ENCODE measurements around the gene PDCD1. TPM values are rescaled to one million over a fixed set of nuclear protein-coding genes. Genes with fewer than 3 reads are reported as not detected.
"Not testable (repeated sequence)": the region's sequence is repeated elsewhere in the genome, so short reads cannot be mapped to it uniquely, and the experiment has no call there.

The PDCD1 gene
- total RNA-seq, 1 donor from 2014 or later: not detected

- DNase-seq (ENCODE audit: low read depth in 2 of 2): no peak
Observed at GRCh38 chr2:241835611-241836010, 23.1 kb downstream of the PDCD1 start.

GRCh38 chr2:241834527-241835210 is 24.0 kb downstream of the PDCD1 start:
- no peak for DNase-seq (ENCODE audit: low read depth in 2 of 2)

GRCh38 chr2:241833756-241834526 is 24.8 kb downstream of the PDCD1 start:
- not testable (repeated sequence) for DNase-seq (ENCODE audit: low read depth in 2 of 2)

- peak in 1 of 2 donors; percentile 13 for DNase-seq (ENCODE audit: low read depth in 2 of 2)
Observed at GRCh38 chr2:241833101-241833663, 25.5 kb downstream of the PDCD1 start.

- DNase-seq (ENCODE audit: low read depth in 2 of 2): no peak
Observed at GRCh38 chr2:241827394-241827793, 31.3 kb downstream of the PDCD1 start.

GRCh38 chr2:241823531-241824437 is 34.9 kb downstream of the PDCD1 start:
- not testable (repeated sequence) for DNase-seq (ENCODE audit: low read depth in 2 of 2)

GRCh38 chr2:241822264-241822623 is 36.5 kb downstream of the PDCD1 start:
- no peak for DNase-seq (ENCODE audit: low read depth in 2 of 2)

- DNase-seq (ENCODE audit: low read depth in 2 of 2): peak in 1 of 2 donors; percentile 28
Observed at GRCh38 chr2:241821460-241822263, 37.0 kb downstream of the PDCD1 start.

GRCh38 chr2:241820625-241821384 is 37.9 kb downstream of the PDCD1 start:
- no peak for DNase-seq (ENCODE audit: low read depth in 2 of 2)

- DNase-seq (ENCODE audit: low read depth in 2 of 2): not testable (repeated sequence)
Observed at GRCh38 chr2:241819947-241820624, 38.6 kb downstream of the PDCD1 start.

GRCh38 chr2:241818943-241819270 is 39.8 kb downstream of the PDCD1 start:
- DNase-seq (ENCODE audit: low read depth in 2 of 2): no peak

GRCh38 chr2:241818229-241818942 is 40.3 kb downstream of the PDCD1 start:
- DNase-seq (ENCODE audit: low read depth in 2 of 2): no peak

- DNase-seq (ENCODE audit: low read depth in 2 of 2): not testable (repeated sequence)
Observed at GRCh38 chr2:241817821-241818215, 40.9 kb downstream of the PDCD1 start.

GRCh38 chr2:241817126-241817820 is 41.4 kb downstream of the PDCD1 start:
- peak in 1 of 2 donors; percentile 43 for DNase-seq (ENCODE audit: low read depth in 2 of 2)

- DNase-seq (ENCODE audit: low read depth in 2 of 2): no peak
Observed at GRCh38 chr2:241816431-241817121, 42.1 kb downstream of the PDCD1 start.

- DNase-seq (ENCODE audit: low read depth in 2 of 2): no peak
Observed at GRCh38 chr2:241815477-241816430, 42.9 kb downstream of the PDCD1 start.

Measured in lung microvascular endothelial cell (primary cell).